ENCODE results near the gene UCN2. TPM values are rescaled to one million over a fixed set of nuclear protein-coding genes. Genes with fewer than 3 reads are reported as not detected.

UCN2 gene
- polyA plus RNA-seq, 2 of the 4 experiments (the other 2 are of a cell fraction) = 4.0 to 15.9 TPM

DNA sequence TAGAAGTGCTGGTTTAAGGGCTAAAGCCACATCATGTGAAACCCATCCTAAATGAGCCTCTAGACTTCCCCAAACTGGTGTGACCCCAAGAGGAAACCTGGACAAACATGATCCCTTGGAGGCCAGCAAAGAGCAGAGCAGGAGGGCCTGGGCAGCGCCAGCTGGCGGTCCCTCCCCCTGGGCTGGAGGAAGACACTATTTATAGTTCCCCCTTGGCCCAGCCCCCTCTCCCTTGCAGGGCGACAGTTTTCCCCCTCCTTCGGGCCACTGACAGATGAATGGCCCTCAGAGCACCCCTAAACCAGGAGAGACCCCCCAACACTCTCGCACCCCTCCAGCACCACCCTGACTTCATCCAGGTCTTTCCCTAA lies 2.9 kb downstream of the UCN2 start:
- Histone ChIP-seq H3K27ac (peak overlapping the region in 1 of 2 experiments; percentile 31; a peak in 2 of 6 replicates), H3K4me2 (no peak overlapping the region), H3K9me3 (no peaks in the 10 kb centered on the region), H3K4me3 (no peak overlapping the region), H3K4me1 (peaks cover 79% of the 10 kb centered on the region)
- ChIA-PET POLR2A (no interaction called here), CTCF (interaction anchor here (2.2 kb wide), 1 partner anchor 18 kb away, joined by 8 read pairs; no protein-coding TSS in a partner anchor)
- no peak for ATAC-seq
- no peak for FAIRE-seq
- TF ChIP-seq, protein P1, sequence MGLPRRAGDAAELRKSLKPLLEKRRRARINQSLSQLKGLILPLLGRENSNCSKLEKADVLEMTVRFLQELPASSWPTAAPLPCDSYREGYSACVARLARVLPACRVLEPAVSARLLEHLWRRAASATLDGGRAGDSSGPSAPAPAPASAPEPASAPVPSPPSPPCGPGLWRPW (IDR thresholded peaks at IDR 0.05) = no peak
- TF ChIP-seq CEBPB (IDR thresholded peaks at IDR 0.05) = no peak
- no peak for TF ChIP-seq ZNF302 (CRISPR knock-in tag; IDR thresholded peaks at IDR 0.05)
- TF ChIP-seq, protein P2, sequence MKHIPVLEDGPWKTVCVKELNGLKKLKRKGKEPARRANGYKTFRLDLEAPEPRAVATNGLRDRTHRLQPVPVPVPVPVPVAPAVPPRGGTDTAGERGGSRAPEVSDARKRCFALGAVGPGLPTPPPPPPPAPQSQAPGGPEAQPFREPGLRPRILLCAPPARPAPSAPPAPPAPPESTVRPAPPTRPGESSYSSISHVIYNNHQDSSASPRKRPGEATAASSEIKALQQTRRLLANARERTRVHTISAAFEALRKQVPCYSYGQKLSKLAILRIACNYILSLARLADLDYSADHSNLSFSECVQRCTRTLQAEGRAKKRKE (CRISPR knock-in tag; IDR thresholded peaks at IDR 0.05; ENCODE audit: low read depth) = no peak
- TF ChIP-seq ZSCAN20 (CRISPR knock-in tag; IDR thresholded peaks at IDR 0.05) = no peak
- no peak for TF ChIP-seq SREBF2 (IDR thresholded peaks at IDR 0.05)
- TF ChIP-seq, protein P3, sequence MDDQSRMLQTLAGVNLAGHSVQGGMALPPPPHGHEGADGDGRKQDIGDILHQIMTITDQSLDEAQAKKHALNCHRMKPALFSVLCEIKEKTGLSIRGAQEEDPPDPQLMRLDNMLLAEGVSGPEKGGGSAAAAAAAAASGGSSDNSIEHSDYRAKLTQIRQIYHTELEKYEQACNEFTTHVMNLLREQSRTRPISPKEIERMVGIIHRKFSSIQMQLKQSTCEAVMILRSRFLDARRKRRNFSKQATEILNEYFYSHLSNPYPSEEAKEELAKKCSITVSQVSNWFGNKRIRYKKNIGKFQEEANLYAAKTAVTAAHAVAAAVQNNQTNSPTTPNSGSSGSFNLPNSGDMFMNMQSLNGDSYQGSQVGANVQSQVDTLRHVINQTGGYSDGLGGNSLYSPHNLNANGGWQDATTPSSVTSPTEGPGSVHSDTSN (IDR thresholded peaks at IDR 0.05) = no peak
- no peak for TF ChIP-seq GATA3 (IDR thresholded peaks at IDR 0.05; ENCODE audit: borderline replicate concordance)
- TF ChIP-seq, protein P4, sequence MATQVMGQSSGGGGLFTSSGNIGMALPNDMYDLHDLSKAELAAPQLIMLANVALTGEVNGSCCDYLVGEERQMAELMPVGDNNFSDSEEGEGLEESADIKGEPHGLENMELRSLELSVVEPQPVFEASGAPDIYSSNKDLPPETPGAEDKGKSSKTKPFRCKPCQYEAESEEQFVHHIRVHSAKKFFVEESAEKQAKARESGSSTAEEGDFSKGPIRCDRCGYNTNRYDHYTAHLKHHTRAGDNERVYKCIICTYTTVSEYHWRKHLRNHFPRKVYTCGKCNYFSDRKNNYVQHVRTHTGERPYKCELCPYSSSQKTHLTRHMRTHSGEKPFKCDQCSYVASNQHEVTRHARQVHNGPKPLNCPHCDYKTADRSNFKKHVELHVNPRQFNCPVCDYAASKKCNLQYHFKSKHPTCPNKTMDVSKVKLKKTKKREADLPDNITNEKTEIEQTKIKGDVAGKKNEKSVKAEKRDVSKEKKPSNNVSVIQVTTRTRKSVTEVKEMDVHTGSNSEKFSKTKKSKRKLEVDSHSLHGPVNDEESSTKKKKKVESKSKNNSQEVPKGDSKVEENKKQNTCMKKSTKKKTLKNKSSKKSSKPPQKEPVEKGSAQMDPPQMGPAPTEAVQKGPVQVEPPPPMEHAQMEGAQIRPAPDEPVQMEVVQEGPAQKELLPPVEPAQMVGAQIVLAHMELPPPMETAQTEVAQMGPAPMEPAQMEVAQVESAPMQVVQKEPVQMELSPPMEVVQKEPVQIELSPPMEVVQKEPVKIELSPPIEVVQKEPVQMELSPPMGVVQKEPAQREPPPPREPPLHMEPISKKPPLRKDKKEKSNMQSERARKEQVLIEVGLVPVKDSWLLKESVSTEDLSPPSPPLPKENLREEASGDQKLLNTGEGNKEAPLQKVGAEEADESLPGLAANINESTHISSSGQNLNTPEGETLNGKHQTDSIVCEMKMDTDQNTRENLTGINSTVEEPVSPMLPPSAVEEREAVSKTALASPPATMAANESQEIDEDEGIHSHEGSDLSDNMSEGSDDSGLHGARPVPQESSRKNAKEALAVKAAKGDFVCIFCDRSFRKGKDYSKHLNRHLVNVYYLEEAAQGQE (IDR thresholded peaks at IDR 0.05) = no peak
- no peak for TF ChIP-seq MYC (IDR thresholded peaks at IDR 0.05; ENCODE audit: borderline replicate concordance, low read length)
- TF ChIP-seq CHD2 (IDR thresholded peaks at IDR 0.05; ENCODE audit: low read length, partially characterized antibody) = no peak
- no peak for TF ChIP-seq JUN (IDR thresholded peaks at IDR 0.05)
- no peak for DNase-seq (ENCODE audit: low read depth in 1 of 2, low spot score in 1 of 2)
- WGBS (ENCODE audit: missing lambda C conversion rate) = 79% methylated on average over 5 of the region's 5 CpGs

DNA sequence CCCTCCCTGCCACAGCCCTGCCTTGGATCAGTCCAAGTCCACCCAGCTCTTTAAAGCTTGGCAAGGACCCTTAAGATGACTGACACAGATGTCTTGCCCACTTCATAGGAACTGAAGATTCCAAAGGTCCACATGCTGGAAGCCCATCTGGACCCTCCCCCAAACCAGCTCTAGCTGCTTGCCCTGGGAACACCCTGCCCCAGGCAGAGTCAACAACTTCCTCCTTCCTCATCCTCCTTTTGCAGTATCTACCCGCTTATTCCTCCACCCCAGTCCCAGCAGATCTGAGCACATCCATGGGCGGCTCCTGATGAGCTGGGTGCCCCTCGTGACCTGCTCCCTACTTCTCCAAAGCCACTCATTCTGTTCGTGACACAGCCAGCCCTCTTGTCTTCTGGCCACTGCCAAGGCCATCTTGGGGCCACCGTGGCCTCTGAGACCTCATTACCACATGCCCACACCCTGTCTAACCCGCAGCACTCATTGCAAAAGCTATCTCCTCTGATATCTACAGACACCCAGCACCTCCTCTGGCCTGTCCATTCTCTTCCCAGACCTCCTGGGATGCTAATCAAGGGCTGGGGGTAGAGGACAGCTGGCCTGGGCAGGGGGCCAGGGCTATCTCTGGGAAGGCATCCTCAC lies 5.0 kb downstream of the UCN2 start:
- CTCF ChIA-PET = interaction anchor here (0.9 to 2.5 kb wide), 16 partner anchors 9 to 123 kb away, joined by 3 to 14 read pairs (median 4); partner anchors contain the start of genes SLC26A6 and UQCRC1
- WGBS (ENCODE audit: missing lambda C conversion rate) = 60% methylated on average over 6 of the region's 6 CpGs
- ATAC-seq (no peak; a peak in 1 of 6 replicates), FAIRE-seq (no peak), DNase-seq (ENCODE audit: low read depth in 1 of 2, low spot score in 1 of 2) (no peak)
- no peaks in the 10 kb centered on the region for H3K9me3 ChIP-seq
- H3K4me2 ChIP-seq = peak overlapping the region; percentile 89; the same call in 2 of the 3 replicates
- no peak for TF ChIP-seq RCOR1 (IDR thresholded peaks at IDR 0.05; ENCODE audit: low read depth, low read length)
- TF ChIP-seq, protein P4 (IDR thresholded peaks at IDR 0.05) = no peak
- no peak for TF ChIP-seq RNF2 (IDR thresholded peaks at IDR 0.05; ENCODE audit: borderline replicate concordance, low read depth)
- TF ChIP-seq JUN (IDR thresholded peaks at IDR 0.05) = no peak
- no peak for TF ChIP-seq FOXS1 (CRISPR knock-in tag; IDR thresholded peaks at IDR 0.05)
- TF ChIP-seq, protein P5, sequence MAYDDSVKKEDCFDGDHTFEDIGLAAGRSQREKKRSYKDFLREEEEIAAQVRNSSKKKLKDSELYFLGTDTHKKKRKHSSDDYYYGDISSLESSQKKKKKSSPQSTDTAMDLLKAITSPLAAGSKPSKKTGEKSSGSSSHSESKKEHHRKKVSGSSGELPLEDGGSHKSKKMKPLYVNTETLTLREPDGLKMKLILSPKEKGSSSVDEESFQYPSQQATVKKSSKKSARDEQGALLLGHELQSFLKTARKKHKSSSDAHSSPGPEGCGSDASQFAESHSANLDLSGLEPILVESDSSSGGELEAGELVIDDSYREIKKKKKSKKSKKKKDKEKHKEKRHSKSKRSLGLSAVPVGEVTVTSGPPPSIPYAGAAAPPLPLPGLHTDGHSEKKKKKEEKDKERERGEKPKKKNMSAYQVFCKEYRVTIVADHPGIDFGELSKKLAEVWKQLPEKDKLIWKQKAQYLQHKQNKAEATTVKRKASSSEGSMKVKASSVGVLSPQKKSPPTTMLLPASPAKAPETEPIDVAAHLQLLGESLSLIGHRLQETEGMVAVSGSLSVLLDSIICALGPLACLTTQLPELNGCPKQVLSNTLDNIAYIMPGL (CRISPR knock-in tag; IDR thresholded peaks at IDR 0.05; ENCODE audit: borderline replicate concordance) = no peak
- no peak for TF ChIP-seq ZC3H11A (IDR thresholded peaks at IDR 0.05)
- TF ChIP-seq, protein P6, sequence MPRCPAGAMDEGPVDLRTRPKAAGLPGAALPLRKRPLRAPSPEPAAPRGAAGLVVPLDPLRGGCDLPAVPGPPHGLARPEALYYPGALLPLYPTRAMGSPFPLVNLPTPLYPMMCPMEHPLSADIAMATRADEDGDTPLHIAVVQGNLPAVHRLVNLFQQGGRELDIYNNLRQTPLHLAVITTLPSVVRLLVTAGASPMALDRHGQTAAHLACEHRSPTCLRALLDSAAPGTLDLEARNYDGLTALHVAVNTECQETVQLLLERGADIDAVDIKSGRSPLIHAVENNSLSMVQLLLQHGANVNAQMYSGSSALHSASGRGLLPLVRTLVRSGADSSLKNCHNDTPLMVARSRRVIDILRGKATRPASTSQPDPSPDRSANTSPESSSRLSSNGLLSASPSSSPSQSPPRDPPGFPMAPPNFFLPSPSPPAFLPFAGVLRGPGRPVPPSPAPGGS (IDR thresholded peaks at IDR 0.05) = no peak
- TF ChIP-seq EHF (CRISPR knock-in tag; IDR thresholded peaks at IDR 0.05) = no peak
- no peak for TF ChIP-seq CBX2 (IDR thresholded peaks at IDR 0.05; ENCODE audit: borderline replicate concordance, low read depth)
- no peak for TF ChIP-seq TP53 (CRISPR knock-in tag; IDR thresholded peaks at IDR 0.05)
- TF ChIP-seq RFX5 (IDR thresholded peaks at IDR 0.05) = no peak
- TF ChIP-seq GATA3 (IDR thresholded peaks at IDR 0.05; ENCODE audit: borderline replicate concordance) = no peak
- no peak for TF ChIP-seq SMC3 (IDR thresholded peaks at IDR 0.05)
- no peak overlapping the region for H3K4me3 ChIP-seq
- H3K27ac ChIP-seq = peak overlapping the region in 1 of 2 experiments; percentile 48; a peak in 2 of 6 replicates
- POLR2A ChIA-PET = interaction anchor here (1.6 kb wide), 1 partner anchor 105 kb away, joined by 5 read pairs; no protein-coding TSS in a partner anchor
- peaks cover 59% of the 10 kb centered on the region for H3K4me1 ChIP-seq

All from A549 (cell line).